Bronchial epithelial cell (primary cell): ENCODE data around the gene SLC22A4. TPM values are rescaled to one million over a fixed set of nuclear protein-coding genes. Genes with fewer than 3 reads are reported as not detected.

Experiments used
- DNase-seq: peaks from one replicate; pipeline ENCODE4 v3.0.0-alpha.2; 2010; ENCODE audit warnings: low read depth
- FAIRE-seq: peaks from 2 replicates; lab custom pipeline; 2011; peaks lifted over from hg19 to GRCh38; lab: Jason Lieb, UNC
- H3K27me3 ChIP-seq: 2 replicates; pipeline ENCODE4 v1.5.1; 2011; ENCODE audit warnings: low read length; ENCODE audit not compliant: control insufficient read depth, insufficient read depth
- H3K36me3 ChIP-seq: 2 replicates; pipeline ENCODE4 v1.5.1; 2011; ENCODE audit warnings: low read length; ENCODE audit not compliant: control insufficient read depth, insufficient read depth
- H3K4me3 ChIP-seq: 2 replicates; pipeline ENCODE4 v1.5.1; 2011; ENCODE audit warnings: mild to moderate bottlenecking, low read depth, low read length, control low read depth
- total RNA-seq: library from RNA; depleted of rRNA; stranded (reverse); fragments of >200 nt; gene quantifications from 2 replicates; pipeline ENCODE4 v1.2.1, GENCODE V29; 2014
- TF ChIP-seq, protein P1 (sequence below): IDR thresholded peaks from 2 replicates; pipeline ENCODE4 v1.5.1; 2011; ENCODE audit warnings: mild to moderate bottlenecking, moderate library complexity, low read length, control low read depth, inconsistent platforms; ENCODE audit not compliant: insufficient read depth, severe bottlenecking

SLC22A4 gene
- total RNA-seq, 1 donor from 2014 or later: 0.26 TPM

DNA sequence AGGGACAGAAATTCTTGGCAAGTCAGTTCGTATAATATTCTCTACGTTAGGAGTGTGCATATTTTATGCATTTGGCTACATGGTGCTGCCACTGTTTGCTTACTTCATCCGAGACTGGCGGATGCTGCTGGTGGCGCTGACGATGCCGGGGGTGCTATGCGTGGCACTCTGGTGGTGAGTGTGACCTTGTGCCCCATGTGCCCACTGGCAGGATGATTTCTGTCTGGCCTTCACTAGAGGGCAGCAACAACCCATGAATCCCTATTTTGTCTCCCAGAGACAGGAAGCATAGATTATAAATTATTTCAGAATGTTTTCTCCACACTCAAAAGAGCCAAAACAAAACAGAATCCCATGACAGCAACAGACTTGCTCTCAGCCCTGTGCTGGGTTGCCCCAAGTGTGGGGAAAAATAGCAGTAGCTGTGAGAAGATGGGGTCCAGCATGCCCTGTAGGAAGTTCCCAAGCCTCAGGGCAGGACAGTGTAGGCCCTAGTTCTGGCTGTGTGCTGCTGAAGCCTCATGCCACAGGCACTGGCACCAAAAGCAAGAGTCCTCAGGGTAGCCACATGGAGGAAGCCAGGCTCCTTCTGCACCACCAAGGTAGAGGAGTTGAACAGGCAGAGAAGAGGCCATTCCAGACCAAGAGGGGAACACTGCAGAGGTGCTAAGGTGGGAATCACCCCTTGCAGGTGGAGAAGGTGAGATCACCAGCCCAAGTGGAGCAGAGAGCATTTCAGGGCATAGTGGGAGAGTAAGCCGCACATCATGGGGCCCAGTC, 91.3 kb downstream of the SLC22A4 start:
- no peak overlapping the region for H3K4me3 ChIP-seq
- TF ChIP-seq, protein P1, sequence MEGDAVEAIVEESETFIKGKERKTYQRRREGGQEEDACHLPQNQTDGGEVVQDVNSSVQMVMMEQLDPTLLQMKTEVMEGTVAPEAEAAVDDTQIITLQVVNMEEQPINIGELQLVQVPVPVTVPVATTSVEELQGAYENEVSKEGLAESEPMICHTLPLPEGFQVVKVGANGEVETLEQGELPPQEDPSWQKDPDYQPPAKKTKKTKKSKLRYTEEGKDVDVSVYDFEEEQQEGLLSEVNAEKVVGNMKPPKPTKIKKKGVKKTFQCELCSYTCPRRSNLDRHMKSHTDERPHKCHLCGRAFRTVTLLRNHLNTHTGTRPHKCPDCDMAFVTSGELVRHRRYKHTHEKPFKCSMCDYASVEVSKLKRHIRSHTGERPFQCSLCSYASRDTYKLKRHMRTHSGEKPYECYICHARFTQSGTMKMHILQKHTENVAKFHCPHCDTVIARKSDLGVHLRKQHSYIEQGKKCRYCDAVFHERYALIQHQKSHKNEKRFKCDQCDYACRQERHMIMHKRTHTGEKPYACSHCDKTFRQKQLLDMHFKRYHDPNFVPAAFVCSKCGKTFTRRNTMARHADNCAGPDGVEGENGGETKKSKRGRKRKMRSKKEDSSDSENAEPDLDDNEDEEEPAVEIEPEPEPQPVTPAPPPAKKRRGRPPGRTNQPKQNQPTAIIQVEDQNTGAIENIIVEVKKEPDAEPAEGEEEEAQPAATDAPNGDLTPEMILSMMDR: peak; percentile 70
- H3K36me3 ChIP-seq: peaks cover 1% of the 10 kb centered on the region
- peak; percentile 44 for DNase-seq
- no peak for FAIRE-seq
- no peaks in the 10 kb centered on the region for H3K27me3 ChIP-seq

DNA sequence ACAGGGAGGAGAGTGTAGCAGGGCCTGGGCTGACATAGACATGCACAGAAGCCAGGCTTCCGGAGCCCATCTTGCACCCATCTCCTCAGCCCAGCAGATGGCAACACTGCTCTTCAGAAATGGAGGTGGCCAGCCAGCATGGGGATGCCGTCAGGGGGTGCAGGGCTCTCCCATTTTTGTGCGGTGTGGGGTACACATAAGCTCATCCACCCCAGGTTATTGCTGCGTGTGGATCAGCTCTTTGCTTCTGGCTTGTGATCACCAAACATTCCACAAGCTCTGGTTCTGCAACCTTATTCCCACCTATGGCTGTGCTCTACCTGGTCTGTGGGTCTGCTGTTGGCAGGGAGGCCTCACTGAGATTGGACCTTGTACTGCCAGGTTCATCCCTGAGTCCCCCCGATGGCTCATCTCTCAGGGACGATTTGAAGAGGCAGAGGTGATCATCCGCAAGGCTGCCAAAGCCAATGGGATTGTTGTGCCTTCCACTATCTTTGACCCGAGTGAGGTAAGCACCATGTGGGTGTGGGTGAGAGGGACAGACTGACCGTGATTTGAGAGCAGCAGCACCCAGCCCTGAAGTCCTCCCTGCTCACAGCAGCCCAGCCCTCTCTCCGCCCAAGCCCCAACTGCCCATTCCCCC, 92.6 kb downstream of the SLC22A4 start:
- Histone ChIP-seq H3K4me3 (no peak overlapping the region), H3K27me3 (no peaks in the 10 kb centered on the region), H3K36me3 (peaks cover 1% of the 10 kb centered on the region)
- TF ChIP-seq, protein P1: peak; percentile 94
- DNase-seq (peak; percentile 46), FAIRE-seq (no peak)

DNA sequence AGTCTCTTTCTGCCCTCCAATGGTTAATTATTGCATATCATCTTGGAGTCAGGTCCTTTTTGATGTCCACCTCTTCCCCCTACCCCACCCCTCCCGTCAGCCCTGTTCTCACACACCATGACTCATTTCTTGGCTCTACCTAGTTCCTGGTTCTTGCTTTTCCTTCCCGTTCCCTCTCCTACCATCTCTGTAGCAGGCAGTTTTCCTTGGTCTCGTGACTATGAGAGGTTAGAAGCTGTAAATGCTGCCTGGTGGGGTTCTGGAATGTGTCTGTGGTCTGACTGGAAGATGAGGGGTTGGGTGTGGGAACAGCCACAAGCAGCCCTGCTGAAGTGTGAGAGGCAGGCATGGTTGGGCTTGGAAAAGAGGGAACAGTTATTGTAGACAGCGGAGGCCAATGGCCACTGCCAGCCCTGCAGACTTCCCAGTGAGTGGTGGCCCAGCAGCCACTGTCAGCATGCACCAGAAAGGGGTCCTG, 93.5 kb downstream of the SLC22A4 start:
- DNase-seq (peak; percentile 93), FAIRE-seq (no peak)
- Histone ChIP-seq H3K4me3 (no peak overlapping the region), H3K27me3 (no peaks in the 10 kb centered on the region), H3K36me3 (peaks cover 1% of the 10 kb centered on the region)
- TF ChIP-seq, protein P1: no peak

DNA sequence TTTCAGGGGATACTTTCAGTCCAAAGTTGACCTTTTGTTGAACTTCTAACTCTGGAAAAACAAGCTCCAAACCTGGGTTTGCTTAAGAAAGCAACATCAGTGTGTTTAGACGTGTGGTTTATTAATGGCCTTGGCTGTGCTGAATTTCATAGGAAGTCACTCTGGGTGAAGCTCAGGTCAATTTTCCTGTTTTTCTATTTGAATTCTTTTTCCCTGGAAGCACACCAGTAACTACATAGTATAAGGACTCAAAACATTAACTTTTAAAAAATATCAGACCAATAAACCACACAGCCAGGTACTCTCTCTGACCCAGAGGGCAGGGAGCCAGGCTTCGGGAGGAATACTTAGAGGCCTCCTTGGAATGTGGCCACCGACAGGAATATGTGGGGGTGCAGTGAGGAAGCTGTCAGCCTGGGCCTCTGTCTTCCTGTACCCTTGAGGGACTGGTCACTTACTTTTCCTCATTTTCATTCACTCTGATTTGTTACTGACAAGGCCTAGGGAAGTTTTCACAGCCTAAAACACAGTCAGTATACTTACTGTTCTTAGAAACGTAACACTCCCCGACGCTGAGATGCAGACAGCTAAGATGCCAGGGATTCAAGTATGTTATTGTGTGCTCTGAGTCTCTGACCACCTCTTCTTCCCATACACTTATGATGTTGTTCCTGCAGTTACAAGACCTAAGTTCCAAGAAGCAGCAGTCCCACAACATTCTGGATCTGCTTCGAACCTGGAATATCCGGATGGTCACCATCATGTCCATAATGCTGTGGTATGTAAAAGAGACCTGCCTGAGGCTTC, 94.3 kb downstream of the SLC22A4 start:
- Histone ChIP-seq H3K36me3 (peaks cover 1% of the 10 kb centered on the region), H3K27me3 (no peaks in the 10 kb centered on the region), H3K4me3 (no peak overlapping the region)
- no peak for DNase-seq
- FAIRE-seq: peak; percentile 36
- TF ChIP-seq, protein P1: no peak

- Histone ChIP-seq H3K4me3 (no peak overlapping the region), H3K36me3 (peaks cover 1% of the 10 kb centered on the region), H3K27me3 (no peaks in the 10 kb centered on the region)
- DNase-seq (no peak), FAIRE-seq (no peak)
- TF ChIP-seq, protein P1: no peak
Observed at GRCh38 chr5:132389051-132389331, 94.8 kb downstream of the SLC22A4 start.
